Stimulated activated CD4-positive, alpha-beta T cell treated with anti-CD3 and anti-CD28 coated beads, TNF-alpha, amount 100 ng/mL, for 4 hours (primary cell): ENCODE data around the gene MON2.
"Not testable (repeated sequence)": the region's sequence is repeated elsewhere in the genome, so short reads cannot be mapped to it uniquely, and the experiment has no call there.

Experiments used
- DNase-seq, 3 experiments: peaks; one replicate each; pipeline ENCODE4 v3.0.0-alpha.2; 2020; ENCODE audit warnings: low read depth in 3 of 3

The MON2 gene

DNA sequence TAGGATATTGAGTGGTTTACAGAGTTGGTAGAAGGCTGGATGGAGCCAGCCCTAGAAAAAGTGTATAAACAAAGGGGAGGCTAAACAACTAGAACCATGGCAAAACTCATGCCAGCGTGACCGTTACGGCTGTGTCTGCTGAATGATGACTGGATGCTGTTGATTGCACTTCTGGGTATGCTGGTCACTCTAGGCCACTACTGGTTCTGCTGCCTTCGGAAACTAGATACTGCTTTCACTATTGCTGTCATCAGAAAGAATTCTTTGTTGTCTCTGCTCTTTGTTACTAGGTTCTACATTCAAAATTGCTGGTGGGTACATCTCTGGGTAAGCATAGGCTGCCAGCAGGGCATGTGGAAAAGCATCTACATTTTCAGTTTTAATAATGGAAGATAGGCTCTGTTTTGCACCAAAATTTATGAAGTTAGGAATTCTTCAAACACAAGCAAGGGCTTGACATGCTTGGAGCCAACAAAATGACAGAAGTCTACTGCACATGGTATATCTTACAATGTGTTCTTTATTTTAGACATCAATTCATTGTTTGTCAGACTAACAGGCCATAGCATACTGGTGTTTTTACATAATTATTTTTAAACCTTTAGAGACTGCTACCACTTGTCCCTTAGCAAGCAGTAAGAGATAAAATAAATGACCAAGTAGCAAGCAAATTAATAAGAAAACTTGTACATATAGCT, 15.4 kb downstream of the MON2 start:
- DNase-seq, result no peak

DNA sequence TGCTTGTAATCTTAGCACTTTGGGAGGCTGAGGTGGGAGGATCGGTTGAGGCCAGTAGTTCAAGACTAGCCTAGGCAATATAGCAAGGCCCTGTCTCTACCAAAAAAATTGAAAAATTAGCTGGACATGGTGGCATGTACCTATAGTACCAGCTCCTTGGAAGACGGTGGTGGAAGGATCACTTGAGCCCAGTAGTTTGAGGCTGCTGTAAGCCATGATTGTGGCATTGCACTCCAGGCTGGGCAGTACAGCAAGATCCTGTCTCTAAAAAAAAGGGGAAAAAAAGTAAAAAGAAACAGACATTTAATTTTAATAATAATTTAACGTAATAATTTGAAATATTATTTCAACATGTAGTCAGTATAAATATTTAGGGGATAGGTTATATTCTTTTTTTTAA, 16.1 kb downstream of the MON2 start:
- DNase-seq, result no peak

DNA sequence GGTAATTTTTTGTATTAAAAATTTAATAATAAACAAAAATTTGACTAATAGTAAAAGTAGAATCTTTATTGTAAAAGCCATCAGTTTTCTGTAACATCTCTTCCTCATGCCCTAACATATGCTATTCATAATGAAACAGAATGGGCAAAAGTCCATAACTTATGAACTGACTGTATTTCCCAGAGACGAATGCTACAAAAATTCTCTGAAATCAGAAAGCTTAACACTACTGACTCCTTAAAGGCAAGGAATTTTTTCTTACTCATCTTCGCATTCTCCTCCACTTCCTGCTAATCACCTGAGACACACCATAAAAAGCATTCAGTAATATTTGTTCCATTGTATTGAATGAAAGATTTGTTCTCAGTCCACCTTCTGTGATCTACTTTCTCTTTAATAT, 17.6 kb downstream of the MON2 start:
- no peak for DNase-seq

DNA sequence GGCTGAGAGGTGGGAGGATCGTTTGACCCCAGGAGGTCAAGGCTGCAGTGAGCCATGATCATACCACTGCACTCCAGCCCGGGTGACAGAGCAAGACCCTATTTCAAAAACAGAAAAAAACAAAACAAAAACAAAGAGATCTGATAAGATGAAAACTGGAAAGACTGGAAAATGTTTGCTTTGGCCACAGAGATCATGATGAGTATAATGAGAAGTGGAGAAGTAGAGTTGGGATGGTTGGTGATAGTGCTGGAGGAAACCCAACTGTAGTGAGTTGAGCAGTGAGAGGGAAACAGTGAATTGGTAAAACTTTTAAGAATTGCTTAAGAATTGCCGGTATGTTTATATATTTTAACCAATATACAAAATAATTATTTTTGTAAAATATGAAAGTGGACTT, 39.2 kb downstream of the MON2 start:
- DNase-seq, result no peak

DNA sequence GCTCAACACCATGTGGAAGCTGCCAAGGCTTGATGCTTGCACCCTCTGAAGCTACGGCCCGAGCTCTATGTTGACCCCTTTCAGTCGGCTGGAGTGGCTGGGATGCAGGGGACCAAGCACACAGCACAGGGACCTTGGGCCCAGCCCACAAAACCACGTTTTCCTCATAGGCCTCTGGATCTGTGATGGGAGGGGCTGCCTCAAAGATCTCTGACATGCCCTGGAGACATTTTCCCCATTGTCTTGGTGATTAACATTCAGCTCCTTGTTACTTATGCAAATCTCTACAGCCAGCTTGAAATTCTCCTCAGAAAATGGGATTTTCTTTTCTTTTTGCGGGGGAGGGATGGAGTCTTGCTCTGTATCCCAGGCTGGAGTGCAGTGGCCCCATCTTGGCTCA, 46.3 kb downstream of the MON2 start:
- DNase-seq, result no peak

DNA sequence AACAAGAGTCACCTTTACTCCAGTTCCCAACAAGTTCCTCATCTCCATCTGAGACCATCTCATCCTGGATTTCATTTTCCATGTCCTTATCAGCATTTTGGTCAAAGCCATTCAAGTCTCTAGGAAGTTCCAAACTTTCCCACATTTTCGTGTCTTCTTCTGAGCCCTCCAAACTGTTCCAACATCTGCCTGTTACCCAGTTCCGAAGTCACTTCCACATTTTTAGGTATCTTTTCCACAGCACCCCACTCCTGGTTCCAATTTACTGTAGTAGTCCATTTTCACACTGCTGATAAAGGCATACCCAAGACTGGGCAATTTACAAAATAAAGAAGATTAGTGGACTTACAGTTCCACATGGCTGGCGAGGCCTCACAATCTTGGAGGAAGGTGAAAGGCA, 47.5 kb downstream of the MON2 start:
- not testable (repeated sequence) for DNase-seq

DNA sequence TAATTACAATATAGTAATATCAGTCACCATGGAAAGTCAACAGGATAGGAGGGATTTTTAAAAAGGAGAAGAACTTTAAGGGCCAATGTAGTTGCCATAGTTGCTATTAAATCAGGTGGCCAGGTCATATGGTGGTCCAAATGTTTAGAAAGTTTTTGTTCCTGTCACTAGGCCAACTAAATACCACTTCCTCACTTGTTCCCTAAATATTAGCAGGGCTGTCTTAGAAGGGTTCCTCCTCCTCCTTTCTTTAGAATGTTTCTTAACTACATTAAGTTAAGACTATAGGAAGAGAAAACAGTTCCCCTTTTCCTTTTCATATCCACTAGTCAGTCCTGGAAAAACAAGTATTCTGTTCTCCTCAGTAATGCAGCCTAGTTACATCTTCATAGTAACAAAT, 50.3 kb downstream of the MON2 start:
- no peak for DNase-seq

DNA sequence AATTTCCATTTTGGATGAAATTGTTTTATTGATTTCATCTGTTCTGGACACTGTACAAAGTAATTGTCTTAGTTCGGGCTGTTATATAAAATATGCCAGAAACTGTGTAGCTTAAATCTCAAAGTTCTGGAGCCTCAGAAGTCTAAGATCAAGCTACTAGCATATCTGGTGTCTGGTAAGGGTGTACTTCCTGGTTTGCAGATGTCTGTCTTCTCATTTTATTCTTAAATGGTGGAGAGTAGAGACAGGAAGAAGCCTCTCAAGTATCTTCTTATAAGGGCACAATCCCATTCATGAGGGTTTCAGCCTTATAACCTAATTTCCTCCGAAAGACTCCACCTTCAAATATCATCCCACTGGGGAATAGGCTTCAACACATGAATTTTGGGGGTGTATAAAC, 51.3 kb downstream of the MON2 start:
- no peak for DNase-seq

DNA sequence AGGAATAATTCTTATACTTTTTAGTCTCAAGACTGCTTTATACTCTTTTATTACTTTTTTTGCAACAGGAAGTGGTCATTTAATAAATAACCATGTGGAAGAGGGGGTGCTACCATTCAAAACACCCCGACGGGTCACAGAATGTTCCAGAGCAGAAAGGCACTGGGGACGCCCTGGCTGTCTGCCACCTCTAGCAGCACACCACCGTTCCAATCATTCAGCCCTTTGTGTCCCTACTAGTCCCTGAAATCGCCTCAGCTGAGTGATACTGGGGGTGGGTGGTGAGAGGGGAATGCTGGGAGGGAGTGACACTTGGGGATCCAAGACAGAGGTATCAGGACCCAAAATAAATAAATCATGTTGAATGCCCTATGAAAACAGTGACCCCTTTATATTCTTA, 52.4 kb downstream of the MON2 start:
- no peak for DNase-seq

DNA sequence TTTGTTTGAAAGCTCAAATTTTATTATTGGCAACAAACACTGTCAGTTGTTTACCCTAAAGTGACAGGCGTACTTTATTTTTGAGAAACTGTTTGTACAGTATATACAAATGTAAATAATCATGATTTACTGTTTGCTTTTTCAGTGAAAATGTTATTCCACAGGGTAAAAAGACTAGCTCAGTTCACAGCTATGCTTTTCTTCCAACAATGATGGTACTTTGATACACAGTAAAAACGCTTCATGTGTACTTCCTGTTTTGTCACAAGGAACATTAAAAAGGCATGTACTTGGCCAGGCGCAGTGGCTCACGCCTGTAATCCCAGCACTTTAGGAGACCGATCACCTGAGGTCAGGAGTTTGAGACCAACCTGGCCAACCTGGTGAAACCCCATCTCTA, 53.7 kb downstream of the MON2 start:
- DNase-seq, result no peak

DNA sequence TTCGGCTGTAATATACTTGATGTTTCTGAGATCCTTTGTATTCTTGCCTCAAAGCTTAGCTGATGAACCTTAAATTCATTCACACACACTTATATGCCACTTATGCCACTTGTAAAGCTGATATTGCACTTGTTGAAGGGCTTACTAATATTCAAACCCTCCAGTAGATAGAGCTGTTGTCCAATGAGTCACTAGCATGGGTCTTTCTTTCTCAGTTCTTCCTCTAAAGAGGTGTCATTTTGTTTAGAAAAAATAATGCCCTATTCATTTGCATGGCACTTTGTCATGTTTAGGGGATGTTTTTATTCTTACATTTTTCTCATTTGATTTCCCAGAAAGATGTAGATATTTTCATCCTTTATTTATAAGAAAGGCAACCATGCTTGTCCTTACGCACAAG, 56.4 kb downstream of the MON2 start:
- no peak for DNase-seq

DNA sequence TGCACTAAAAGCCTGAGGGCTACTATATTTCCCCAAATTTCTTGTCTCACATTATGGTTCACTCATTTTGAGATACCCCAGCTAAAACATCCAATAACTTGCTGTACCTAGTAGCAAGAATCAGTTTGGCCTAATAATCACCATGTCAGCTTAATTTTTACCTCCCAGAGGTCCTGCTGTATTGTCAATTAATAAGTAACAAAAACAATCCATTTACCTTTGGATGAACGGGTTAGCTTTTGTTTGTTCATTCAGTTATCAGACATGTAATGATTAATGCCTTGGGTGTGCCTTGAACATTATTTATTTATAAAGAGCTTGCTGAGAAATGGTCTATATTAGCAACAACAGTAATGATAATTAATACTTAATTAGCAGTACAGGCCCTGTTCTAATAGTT, 57.0 kb downstream of the MON2 start:
- DNase-seq, result no peak

DNA sequence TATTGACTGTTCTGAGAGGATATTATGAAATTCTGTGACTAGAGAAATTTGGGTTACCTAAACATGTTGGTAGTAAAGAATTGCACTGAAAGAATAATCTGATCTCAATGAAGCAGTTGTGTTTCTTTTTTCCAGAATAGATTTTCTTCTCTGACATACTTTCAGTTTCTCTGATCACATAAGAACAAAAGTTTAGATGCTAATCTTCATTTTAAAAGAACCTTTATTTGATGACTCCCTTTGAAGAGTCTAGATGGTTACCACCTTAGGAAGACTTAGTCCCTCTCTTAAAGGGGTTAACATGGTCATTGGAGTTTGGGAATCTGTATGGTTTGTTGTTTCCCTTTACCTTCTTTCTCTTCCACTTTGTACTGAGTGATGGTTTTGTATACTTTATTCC, 58.6 kb downstream of the MON2 start:
- DNase-seq, result no peak

DNA sequence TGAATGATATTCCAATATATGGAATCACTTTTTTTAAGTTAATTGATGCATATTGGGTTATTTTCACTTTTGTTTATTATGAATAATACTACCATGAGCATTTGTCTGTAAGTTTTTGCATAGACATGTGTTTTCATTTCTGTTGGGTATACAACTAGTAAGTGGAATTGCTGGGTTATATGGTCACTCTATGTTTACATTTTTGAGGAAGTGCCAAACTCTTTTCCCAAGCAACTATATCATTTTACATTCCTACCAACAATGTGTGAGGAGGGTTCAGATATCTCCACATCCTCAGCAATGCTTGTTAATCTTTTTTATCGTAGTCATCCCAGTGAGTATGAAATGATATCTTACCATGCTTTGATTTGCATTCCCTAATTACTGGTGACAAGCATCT, 64.0 kb downstream of the MON2 start:
- DNase-seq, result no peak

DNA sequence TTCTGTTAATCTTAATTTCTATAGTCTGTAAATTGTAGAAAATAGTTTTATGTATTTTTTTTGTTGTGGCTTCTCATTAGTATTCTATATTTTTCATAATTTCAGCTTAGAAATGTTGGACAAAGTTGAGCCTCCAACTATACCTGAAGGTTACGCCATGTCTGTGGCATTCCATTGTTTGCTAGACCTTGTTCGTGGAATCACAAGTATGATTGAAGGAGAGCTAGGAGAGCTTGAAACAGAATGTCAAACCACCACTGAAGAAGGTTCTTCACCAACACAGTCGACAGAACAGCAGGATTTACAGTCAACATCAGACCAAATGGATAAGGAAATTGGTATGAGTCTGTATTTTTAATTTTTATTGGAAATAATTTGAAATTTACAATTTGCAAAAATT, 65.7 kb downstream of the MON2 start:
- no peak for DNase-seq

DNA sequence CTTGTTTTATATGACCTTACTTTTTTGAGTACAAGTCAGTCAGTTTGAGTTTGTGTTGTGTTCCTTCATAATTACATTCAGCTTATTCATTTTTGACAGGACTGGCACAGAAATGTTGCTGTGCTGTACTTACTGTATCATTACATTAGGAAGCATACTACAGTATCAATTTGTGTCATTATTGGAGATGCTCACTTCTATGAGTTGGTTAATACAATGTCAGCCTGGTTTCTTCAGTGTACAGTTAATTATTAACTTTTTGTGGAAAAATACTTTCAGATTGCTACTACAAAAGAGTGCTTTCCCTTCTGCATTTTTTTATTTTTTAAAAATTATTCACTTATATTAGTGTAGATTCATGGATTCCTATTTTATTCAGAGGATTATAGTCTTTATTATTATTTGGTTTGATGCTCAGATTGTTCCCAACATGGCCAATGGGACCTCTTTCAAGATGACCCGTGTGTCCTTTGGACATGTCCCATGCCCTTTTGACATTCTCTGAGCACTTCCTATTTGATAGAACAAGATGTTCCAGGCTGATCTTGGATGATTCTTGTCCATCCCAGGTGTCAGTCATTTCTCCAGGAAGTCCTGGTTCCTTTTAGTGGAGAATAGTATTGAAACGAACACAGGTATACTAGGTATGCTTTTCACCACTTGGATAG, 66.6 kb downstream of the MON2 start:
- no peak for DNase-seq

DNA sequence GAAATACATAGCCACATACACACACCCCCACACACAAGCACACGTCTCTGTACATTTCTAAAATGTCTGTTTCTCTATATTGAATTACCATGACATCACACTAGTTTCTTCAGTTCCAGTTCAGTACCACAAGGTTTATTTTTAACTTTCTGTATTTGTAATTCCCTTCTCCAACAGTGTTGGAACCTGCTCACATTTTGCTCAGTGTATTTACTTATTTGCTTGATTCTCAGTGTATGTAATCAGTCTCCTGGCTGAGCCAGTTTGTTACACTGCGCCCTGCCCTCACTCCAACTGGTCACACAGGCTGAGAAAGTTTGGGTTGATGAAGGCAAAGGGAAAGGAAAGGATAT, 67.1 kb downstream of the MON2 start:
- no peak for DNase-seq

DNA sequence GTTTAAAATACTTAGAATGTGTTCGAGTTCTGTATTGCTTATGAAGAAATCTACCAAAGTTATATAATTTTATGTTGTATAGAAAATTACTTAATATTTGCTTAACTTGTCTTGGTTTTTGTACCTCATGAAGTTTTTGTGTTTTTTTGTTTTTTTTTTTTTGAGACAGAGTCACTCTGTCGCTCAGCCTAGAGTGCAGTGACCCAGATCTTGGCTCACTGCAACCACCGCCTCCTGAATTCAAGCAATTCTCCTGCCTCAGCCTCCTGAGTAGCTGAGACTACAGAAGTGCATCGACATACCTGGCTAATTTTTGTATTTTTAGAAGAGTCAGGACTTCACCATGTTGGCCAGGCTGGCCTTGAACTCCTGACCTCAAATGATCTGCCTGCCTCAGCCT, 69.9 kb downstream of the MON2 start:
- DNase-seq, result no peak

DNA sequence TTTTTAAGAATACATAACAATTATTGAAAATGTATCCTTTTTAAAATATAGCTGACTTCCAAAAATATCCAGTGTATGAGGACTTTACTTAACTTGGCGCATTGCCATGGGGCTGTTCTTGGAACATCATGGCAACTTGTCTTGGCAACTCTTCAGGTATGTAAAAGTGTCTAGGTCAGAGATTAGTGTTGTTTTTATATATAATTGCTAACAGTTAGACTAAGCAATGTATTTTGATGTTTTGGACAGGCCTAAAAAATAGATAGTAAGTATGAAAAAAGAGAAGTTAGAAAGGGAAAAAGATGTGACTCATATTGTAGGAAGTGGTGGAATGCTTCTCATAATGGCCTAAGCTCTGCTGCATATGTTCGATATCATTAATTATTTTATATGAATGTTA, 70.9 kb downstream of the MON2 start:
- no peak for DNase-seq

DNA sequence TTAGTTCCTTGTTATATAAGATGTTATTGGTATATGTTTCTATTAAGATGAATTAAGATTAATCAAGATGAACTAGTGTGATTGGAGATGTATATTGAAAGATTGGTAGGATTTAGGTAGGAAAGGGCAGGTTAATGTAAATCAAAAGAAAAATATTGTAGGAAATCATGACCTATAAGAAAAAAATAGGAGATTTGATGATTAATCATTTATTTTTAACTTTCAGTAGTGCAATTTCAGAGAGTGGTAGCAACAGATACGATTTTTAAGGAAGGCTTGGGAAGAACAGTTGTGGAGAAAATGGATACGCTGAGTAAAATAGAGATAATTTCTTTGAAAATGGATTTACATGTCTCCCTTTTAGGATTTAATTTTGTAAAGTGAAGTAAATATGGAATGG, 73.7 kb downstream of the MON2 start:
- DNase-seq, result no peak

DNA sequence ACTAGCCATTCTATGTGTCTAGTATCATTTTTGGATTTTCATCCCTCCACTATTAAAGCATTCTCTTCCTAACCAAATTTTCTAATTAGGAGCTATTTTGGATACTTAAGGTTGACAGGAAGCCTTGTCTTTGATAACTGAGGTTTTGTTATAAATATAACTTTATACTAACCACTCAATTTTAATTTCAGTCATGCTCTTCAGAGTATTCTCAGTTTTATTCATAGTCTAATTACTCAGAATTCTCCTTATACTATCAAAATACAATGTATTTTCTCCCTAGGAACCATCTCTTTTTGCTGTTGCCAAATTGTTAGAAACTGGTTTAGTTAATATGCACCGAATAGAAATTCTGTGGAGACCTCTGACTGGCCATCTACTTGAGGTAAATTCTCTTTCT, 76.2 kb downstream of the MON2 start:
- no peak for DNase-seq

DNA sequence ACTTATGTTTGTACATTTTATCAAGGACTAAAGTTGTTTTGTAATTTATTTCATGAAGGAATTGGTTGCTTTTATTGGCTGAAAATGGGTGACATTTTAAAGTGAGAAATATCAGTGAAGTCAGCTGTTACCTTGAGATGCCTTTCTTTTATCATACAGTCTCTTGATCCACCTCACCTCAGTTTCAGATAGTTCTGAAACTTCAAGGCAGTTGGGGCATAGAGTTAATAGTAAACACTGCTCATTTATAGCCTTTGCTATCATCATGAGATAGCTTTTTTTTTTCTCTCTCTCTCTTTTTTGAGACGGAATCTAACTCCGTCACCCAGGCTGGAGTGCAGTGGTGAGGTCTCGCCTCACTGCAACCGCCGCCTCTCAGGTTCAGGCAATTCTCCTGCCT, 76.7 kb downstream of the MON2 start:
- DNase-seq, result no peak

DNA sequence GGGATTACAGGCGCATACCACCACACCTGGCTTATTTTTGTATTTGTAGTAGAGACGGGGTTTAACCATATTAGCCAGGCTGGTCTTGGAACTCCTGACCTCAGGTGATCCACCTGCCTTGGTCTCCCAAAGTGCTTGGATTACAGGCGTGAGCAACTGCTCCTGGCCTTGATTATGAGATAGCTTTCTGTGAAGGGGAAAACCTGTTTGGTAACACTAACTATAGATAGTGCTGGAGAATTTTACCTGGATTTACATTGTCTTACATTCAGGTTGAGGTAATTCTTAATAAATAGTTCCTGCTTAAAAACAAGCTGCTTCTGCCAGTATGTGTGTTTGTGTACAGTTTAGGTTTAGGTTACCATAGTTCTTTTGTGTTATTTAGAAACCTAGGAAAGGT, 77.1 kb downstream of the MON2 start:
- DNase-seq, result no peak

DNA sequence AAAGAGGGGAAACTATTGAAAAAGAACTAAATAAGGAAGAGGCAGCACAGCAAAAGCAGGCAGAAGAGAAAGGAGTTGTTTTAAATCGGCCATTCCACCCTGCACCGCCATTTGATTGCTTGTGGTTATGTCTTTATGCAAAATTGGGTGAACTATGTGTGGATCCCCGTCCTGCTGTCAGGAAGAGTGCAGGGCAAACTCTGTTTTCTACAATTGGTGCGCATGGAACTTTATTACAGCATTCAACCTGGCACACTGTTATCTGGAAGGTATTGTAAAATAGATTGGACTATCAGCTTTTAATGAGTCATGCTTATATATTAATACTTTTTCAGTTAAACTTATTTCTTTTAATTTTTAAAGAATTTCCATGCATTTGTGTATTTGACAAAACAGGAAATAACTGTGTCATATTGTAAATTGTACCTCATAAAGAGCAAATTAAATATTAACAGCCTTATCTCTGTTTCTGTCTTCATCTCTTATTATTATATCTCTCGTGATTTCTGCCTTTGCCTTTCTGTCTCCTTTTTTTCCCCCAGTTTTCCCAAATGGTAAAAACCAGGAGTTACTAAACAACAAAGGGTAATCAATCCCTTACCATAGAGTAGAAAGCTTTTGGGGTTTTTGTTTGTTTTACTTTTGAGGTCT, 86.4 kb downstream of the MON2 start:
- no peak for DNase-seq
